NCI-H146 (cell line): ENCODE measurements around the gene ORC5.
"Not testable (repeated sequence)": the region's sequence is repeated elsewhere in the genome, so short reads cannot be mapped to it uniquely, and the experiment has no call there.

Experiments used
- DNase-seq: peaks from one replicate; lab custom pipeline; 2025; lab: John Stamatoyannopoulos, UW

Gene ORC5

DNA sequence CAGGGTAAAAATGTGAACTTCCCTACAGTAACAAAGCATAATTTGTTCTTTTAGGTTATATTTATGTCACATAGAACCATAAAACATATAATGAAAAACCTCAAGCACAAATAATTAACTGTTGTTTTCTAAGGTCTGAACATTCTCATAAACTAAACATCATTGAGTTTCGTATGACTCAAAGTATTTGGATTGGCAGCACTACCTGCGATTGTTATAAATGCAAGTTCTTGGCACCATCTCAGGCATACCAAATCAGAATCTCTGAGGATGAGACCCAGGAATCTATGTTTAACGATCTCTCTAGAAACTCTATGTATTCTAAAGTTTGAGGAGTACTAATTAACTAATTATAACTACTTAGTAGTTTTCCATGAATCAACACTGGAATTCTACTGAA, 22.5 kb downstream of the ORC5 start:
- no peak for DNase-seq

GRCh38 chr7:104179178-104179577, 28.6 kb downstream of the ORC5 start:
- no peak for DNase-seq

- DNase-seq, result not testable (repeated sequence)
Observed at GRCh38 chr7:104177565-104178083, 30.2 kb downstream of the ORC5 start.

DNA sequence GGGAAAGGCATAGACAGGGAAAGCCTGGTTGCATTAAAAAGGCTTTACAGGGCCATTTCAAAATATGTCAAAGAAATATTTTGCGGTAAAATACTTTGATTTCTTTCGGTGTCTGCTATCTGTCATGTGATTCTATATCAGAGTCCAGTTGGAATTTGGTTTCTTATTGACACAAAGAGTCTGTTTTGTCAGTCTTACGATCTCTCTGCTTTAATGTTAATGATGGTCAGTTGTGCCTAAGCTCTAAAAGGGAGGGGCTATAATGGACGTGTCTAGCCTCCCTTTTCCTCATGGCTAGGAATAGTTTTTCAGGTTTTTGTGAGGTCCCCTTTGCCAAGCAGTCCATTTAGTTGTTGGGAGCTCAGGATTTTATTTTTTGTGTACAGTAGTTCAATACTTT, 31.5 kb downstream of the ORC5 start:
- no peak for DNase-seq

GRCh38 chr7:104175361-104175984, 32.3 kb downstream of the ORC5 start:
- DNase-seq, result no peak

DNA sequence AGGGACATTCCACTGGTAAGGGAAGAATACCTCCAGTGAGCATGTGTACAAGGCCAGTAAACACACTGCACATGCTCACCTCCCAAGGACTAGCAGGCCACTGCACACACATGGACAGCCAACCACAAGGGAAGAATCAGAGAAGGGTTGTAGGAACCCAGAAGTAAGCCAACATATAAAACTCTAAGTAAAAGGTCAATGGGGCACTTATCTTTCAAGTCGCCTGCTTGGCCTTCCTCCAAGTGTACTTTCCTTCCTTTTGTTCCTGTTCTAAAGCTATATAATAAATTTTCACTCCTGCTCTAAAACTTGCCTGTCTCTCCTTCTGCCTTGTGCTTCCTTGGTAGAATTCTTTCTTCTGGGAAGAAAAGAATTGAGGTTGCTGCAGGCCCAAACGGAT, 33.0 kb downstream of the ORC5 start:
- DNase-seq, result no peak

GRCh38 chr7:104162081-104162480, 45.7 kb downstream of the ORC5 start:
- DNase-seq, result no peak

DNA sequence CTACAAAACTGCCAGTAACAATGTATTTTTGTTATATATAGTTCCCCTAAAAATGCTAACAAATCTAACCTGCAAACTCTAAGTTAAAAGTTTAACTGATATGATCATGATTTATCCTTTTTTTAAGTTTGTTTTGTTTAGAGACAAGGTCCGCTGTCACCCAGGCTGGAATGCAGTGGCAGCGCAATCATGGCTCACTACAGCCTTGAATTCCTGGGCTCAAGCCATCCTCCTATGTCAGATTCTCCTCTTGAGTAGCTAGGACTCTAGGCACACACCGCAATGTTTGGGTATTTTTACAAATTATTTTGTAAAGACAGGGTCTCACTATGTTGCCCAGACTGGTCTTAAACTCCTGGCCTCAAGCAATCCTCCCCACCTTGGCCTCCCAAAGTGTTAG, 46.6 kb downstream of the ORC5 start:
- no peak for DNase-seq

GRCh38 chr7:104160375-104160774, 47.4 kb downstream of the ORC5 start:
- peak; percentile 29 for DNase-seq

GRCh38 chr7:104156842-104157277, 51.0 kb downstream of the ORC5 start:
- DNase-seq, result peak; percentile 68

DNA sequence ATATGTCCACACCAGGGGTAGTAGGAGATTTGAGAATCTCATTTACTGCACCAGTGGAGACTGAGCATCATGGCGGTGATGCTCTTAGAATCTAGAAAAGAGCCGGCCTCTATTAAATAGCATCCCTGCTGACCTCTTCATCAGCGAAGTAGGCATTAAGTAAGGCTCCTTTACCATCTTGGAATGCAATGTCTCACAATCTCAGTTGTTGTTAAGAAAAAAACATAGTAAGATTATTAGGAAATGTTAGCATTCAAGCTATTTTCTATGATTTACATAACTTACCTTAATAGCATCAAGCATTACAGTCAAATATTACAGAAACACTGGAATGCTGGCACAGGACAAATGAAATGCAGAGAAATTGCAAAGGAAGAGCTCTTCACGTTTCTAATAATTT, 54.5 kb downstream of the ORC5 start:
- peak; percentile 6 for DNase-seq

DNA sequence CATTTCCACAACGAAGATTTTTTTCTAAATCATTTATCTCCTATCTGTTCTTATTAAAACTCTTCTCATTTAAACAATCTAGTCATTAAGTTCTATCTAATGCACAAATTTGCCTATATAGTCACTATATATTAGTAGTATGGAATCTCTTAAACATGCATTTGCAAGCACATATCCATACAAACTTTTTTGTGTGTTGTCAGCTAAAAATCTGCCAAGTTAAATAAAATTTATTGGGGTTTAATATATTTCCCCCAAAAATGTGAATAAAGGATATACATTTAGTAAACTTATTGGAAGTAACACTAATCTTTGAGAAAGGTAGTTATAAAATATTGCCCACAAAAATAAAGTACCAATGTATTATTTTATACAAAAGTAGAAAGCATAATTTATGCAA, 55.3 kb downstream of the ORC5 start:
- no peak for DNase-seq

DNA sequence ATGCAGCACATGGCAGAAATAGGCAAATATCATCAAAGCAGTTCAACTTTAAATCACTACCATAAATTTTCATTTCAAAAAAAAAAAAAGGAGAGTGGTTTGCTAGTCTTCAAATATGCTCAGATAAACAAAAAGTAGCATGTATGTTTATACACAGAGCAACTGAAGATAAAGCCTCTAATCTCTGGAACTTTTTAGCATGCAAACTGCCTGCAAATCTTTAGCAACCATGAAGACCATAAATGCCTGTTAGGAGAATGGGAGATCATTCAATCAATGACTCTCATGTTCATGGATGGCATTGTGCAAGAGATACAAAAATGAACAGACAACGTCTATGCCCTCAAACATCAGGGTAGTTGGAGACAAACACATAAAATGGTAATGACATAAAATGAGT, 57.3 kb downstream of the ORC5 start:
- DNase-seq, result no peak

DNA sequence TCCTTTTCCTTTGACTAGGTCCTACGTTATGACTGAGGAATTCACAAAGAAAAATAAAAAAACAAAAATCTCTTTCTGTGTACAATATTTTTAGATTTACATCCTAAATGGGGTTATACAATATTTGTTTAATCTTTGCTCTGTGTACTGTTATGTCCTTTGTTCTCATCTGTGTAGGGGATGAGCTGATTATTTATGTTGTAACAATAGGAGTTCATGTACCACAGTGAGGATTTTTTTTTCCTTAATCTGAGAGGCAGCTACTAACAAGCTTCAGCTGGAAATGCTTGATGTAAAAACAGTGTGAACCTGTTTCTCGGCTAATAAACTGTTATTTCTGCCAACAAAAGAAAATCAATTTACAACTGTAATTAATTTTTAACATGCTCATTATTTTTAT, 58.0 kb downstream of the ORC5 start:
- DNase-seq, result peak; percentile 36

- no peak for DNase-seq
Observed at GRCh38 chr7:104142147-104142546, 65.7 kb downstream of the ORC5 start.

DNA sequence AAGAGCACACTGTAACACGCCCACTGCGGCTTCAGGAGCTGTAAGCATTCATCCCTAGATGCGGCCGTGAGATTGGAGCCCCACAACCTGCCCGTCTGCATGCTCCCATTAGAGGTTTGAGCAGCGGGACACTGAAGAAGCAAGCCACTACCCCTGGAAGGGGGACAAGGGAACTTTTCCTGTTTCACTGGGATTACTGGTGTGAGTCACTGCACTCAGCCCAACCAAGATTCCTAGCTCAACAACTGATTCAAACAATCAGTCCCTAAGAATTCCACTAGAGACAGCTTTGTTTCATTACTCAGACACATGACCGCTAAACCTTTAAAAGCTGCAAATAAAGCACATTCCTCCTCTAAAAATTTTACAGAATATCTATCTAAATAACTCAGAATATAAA, 69.8 kb downstream of the ORC5 start:
- no peak for DNase-seq

DNA sequence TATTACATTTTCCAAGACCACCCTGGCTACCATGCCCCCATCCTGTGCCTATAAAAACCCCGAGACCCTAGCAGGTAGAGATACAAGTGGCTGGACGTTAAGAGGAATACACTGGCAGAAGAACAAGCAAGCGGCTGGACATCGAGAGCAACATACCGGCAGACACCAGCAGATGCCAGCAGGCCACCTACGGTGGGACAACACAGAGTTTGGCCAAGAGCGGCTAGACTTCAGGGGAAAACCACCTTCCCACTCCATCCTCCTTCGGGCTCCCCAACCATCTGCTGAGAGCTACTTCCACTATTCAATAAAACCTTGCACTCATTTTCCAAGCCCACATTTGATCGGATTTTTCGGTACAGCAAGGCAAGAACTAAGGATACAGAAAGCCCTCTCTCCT, 70.3 kb downstream of the ORC5 start:
- DNase-seq, result no peak

- DNase-seq, result no peak
Observed at GRCh38 chr7:104136981-104137380, 70.8 kb downstream of the ORC5 start.

DNA sequence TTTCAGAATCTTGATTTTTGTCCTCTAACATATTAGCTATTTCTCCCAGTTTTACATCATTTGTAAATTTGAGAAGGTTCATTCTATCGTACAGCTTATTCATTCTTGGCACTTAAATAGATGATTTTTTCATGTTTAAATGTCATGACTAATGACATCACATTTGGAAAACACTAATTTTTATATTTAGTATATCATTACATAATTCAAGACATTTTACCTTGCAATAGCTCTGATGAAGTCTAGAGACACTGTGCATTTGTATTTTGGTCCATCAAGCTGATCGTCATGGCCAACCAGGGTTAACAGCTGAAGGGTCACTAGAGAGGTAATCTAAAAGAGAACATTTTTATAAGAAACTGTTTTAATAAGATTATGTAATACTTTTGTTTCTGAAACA, 71.3 kb downstream of the ORC5 start:
- no peak for DNase-seq

GRCh38 chr7:104135760-104136558, 71.9 kb downstream of the ORC5 start:
- DNase-seq, result no peak

- peak; percentile 57 for DNase-seq
Observed at GRCh38 chr7:104133238-104133637, 74.6 kb downstream of the ORC5 start.

GRCh38 chr7:104130726-104131125, 77.1 kb downstream of the ORC5 start:
- DNase-seq, result no peak

DNA sequence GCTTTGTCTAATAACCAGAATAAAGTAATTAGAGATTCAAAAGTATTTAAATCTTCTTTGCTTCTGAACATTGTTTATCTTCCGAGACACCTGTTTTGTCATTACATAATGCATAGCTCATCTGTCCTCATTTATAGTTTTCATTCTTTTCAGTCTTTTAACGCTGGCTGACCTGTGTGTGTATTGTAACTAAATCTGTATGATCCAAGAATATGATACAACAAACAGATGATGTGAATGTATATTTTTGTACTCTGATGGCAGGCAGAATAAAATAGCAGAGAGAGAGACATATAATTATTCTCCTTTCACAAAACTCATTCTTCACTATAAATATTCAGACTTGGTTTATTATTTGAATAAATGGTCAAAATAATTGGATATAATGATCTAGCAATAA, 80.6 kb downstream of the ORC5 start:
- DNase-seq, result peak; percentile 75
